DND-41 (cell line): Measurements from ENCODE around the gene CHTF18.

ENCODE experiments used
- CTCF ChIP-seq: IDR thresholded peaks from 2 replicates; pipeline ENCODE4 v1.5.1; 2012; ENCODE audit warnings: borderline replicate concordance, low read length, moderate library complexity, mild to moderate bottlenecking; ENCODE audit not compliant: poor library complexity, severe bottlenecking; ENCODE audit errors: extremely low read depth
- EZH2 ChIP-seq: IDR thresholded peaks from 3 replicates; pipeline ENCODE4 v1.6.1; 2012; ENCODE audit warnings: borderline replicate concordance, low read depth, mild to moderate bottlenecking, moderate library complexity, low read length, inconsistent platforms; ENCODE audit not compliant: severe bottlenecking

GRCh38 chr16:787978-788398 is 432 bp upstream of the CHTF18 start, which contains the start of gene RPUSD1:
- no peak for TF ChIP-seq CTCF
- TF ChIP-seq EZH2, result no peak
